Measurements from ENCODE around the gene DLGAP1. TPM values are rescaled to one million over a fixed set of nuclear protein-coding genes. Genes with fewer than 3 reads are reported as not detected.

Gene DLGAP1
- total RNA-seq, 1 experiment from 2014 or later, result 23.2 TPM

- Histone ChIP-seq H3K27me3 (ENCODE audit: insufficient read depth, low read length) (no peaks in the 10 kb centered on the region), H3K4ac (ENCODE audit: low read depth, low read length) (no peak overlapping the region), H2AK5ac (ENCODE audit: insufficient read length, low read length) (no peak overlapping the region), H4K20me1 (ENCODE audit: control insufficient read depth, insufficient read depth, insufficient read length) (peaks cover 3% of the 10 kb centered on the region), H3K9me3 (ENCODE audit: control insufficient read depth, low read depth, low read length) (no peaks in the 10 kb centered on the region), H2AFZ (ENCODE audit: low read length) (no peak overlapping the region), H4K5ac (ENCODE audit: insufficient read length, low read depth, low read length) (no peak overlapping the region), H3T11ph (ENCODE audit: low read length) (no peak overlapping the region), H2BK120ac (ENCODE audit: low read depth, low read length, poor library complexity, severe bottlenecking) (no peak overlapping the region), H4K8ac (replicated peaks; ENCODE audit: insufficient read length, low read depth, low read length) (no peak overlapping the region), H3K27ac (ENCODE audit: insufficient read length, low read depth, low read length) (no peak overlapping the region), H3K23me2 (ENCODE audit: insufficient read length, low read depth, low read length, poor library complexity, severe bottlenecking) (no peaks in the 10 kb centered on the region), H3K14ac (ENCODE audit: insufficient read depth, low read length) (no peak overlapping the region), H2BK12ac (ENCODE audit: insufficient read length, low read depth, low read length) (no peak overlapping the region), H2BK20ac (ENCODE audit: low read depth, low read length, poor library complexity, severe bottlenecking) (no peak overlapping the region), H3K79me2 (ENCODE audit: insufficient read depth, low read length) (no peaks in the 10 kb centered on the region), H3K4me1 (ENCODE audit: insufficient read depth, low read length) (no peaks in the 10 kb centered on the region; the same call in 1 of the 2 replicates), H2BK15ac (ENCODE audit: low read depth, low read length) (no peak overlapping the region), H3K23ac (ENCODE audit: insufficient read length, low read depth, low read length) (no peak overlapping the region), H3K4me2 (ENCODE audit: insufficient read depth, insufficient read length, low read length) (no peak overlapping the region), H3K18ac (ENCODE audit: insufficient read length, low read depth, low read length) (peak overlapping the region; percentile 12), H4K91ac (ENCODE audit: insufficient read length, low read depth, low read length) (no peak overlapping the region), H2BK5ac (ENCODE audit: insufficient read length, low read length) (no peak overlapping the region), H3K9ac (ENCODE audit: extremely low read depth, insufficient read length, low read length) (no peak overlapping the region), H3K56ac (ENCODE audit: insufficient read length, low read depth, low read length) (no peak overlapping the region), H3K79me1 (ENCODE audit: insufficient read depth, low read depth, low read length, poor library complexity, severe bottlenecking) (no peaks in the 10 kb centered on the region)
- H3K36me3 Mint-ChIP-seq (ENCODE audit: insufficient read depth in 1 of 3, low read depth in 3 of 3), result peaks cover 2% of the 10 kb centered on the region in 3 experiments
- H3K9me3 Mint-ChIP-seq, result peaks cover 1 to 6% of the 10 kb centered on the region in 2 experiments
- H3K27me3 Mint-ChIP-seq (ENCODE audit: low read depth), result no peaks in the 10 kb centered on the region
- no peak for TF ChIP-seq CTCF (conservative IDR thresholded peaks at IDR 0.05)
- peaks cover 22 to 27% of the 10 kb centered on the region in 2 experiments for H3K4me1 Mint-ChIP-seq
- WGBS (ENCODE audit: extremely low coverage, insufficient read length, low lambda C conversion rate), result no CpG with 5 or more reads among the region's 5 CpGs
- no peak overlapping the region for H3K4me3 Mint-ChIP-seq
- DNase-seq, result no peak
- no peak overlapping the region for H3K27ac Mint-ChIP-seq
Measured at GRCh38 chr18:3479978-3480509, 975.1 kb downstream of the DLGAP1 start.
